Fibroblast of skin of back (primary cell): ENCODE measurements around the gene NACC1.
"Not testable (repeated sequence)": the region's sequence is repeated elsewhere in the genome, so short reads cannot be mapped to it uniquely, and the experiment has no call there.

Experiments used
- DNase-seq: peaks from one replicate; pipeline ENCODE4 v3.0.0-alpha.2; 2013

NACC1 gene

GRCh38 chr19:13149173-13149627 lies 31.1 kb downstream of the NACC1 start:
- not testable (repeated sequence) for DNase-seq

GRCh38 chr19:13149628-13150186 lies 31.6 kb downstream of the NACC1 start:
- DNase-seq = peak; percentile 52

GRCh38 chr19:13150187-13150930 lies 32.3 kb downstream of the NACC1 start, which contains the start of the genes IER2 and STX10:
TSS of gene IER2 (plus strand) at chr19:13150411. CDS start at chr19:13153187, 2,776 bp downstream.
TSS of gene STX10 (minus strand) at chr19:13150375. CDS start at chr19:13150173, 202 bp downstream.
- peak; percentile 95 for DNase-seq

- no peak for DNase-seq
Observed at GRCh38 chr19:13150931-13151604, 33.0 kb downstream of the NACC1 start.

GRCh38 chr19:13151605-13152355 lies 33.7 kb downstream of the NACC1 start:
- DNase-seq = peak; percentile 96

GRCh38 chr19:13152356-13152973 lies 34.4 kb downstream of the NACC1 start:
- no peak for DNase-seq

- DNase-seq = peak; percentile 95
Observed at GRCh38 chr19:13152974-13153568, 35.0 kb downstream of the NACC1 start.

GRCh38 chr19:13153569-13154240 lies 35.6 kb downstream of the NACC1 start:
- peak; percentile 38 for DNase-seq

GRCh38 chr19:13154241-13154778 lies 36.2 kb downstream of the NACC1 start:
- DNase-seq = peak; percentile 94

GRCh38 chr19:13154911-13155471 lies 36.9 kb downstream of the NACC1 start:
- peak; percentile 54 for DNase-seq

- peak; percentile 50 for DNase-seq
Observed at GRCh38 chr19:13155472-13156359, 37.7 kb downstream of the NACC1 start.

- DNase-seq = no peak
Observed at GRCh38 chr19:13159713-13160112, 41.6 kb downstream of the NACC1 start.

GRCh38 chr19:13160557-13160956 lies 42.5 kb downstream of the NACC1 start:
- DNase-seq = peak; percentile 38

- DNase-seq = peak; percentile 95
Observed at GRCh38 chr19:13162724-13163608, 44.9 kb downstream of the NACC1 start.

- peak; percentile 88 for DNase-seq
Observed at GRCh38 chr19:13163609-13164342, 45.7 kb downstream of the NACC1 start.

GRCh38 chr19:13164343-13165161 lies 46.5 kb downstream of the NACC1 start:
- peak; percentile 79 for DNase-seq
